ENCODE measurements around the gene RD3L. TPM values are rescaled to one million over a fixed set of nuclear protein-coding genes. Genes with fewer than 3 reads are reported as not detected.

Gene RD3L
- total and polyA plus RNA-seq, 2 of the 4 experiments (the other 2 are of a cell fraction) = not detected

- H4K8ac ChIP-seq (ENCODE audit: low read depth in 2 of 2, low read length in 2 of 2) = no peak overlapping the region
- H3K9me3 ChIP-seq (ENCODE audit: control insufficient read depth, insufficient read depth, low read length) = no peaks in the 10 kb centered on the region
- no peak overlapping the region for H4K5ac ChIP-seq (ENCODE audit: low read depth, low read length)
- TF ChIP-seq RAD21 (IDR thresholded peaks at IDR 0.05; ENCODE audit: low read length) (no peak), MAFK (IDR thresholded peaks at IDR 0.05; ENCODE audit: low read depth, low read length) (no peak), MXI1 (IDR thresholded peaks at IDR 0.05; ENCODE audit: borderline replicate concordance, low read depth, low read length) (no peak)
- H3K36me3 ChIP-seq (ENCODE audit: control insufficient read depth, insufficient read depth, low read length) = no peaks in the 10 kb centered on the region
- no peaks in the 10 kb centered on the region for H3K9me1 ChIP-seq (ENCODE audit: insufficient read depth, low read length)
- no peak overlapping the region for H2AK9ac ChIP-seq (replicated peaks; ENCODE audit: low read depth, low read length, poor library complexity)
- H2BK5ac ChIP-seq (ENCODE audit: low read depth, low read length, poor library complexity, severe bottlenecking) = no peak overlapping the region
- ChIA-PET CTCF (interaction anchor here (0.6 to 1.1 kb wide), 2 partner anchors 9 to 74 kb away, joined by 3 to 4 read pairs; no protein-coding TSS in a partner anchor), POLR2A (ENCODE audit: unreplicated experiment) (no interaction called here)
- H2BK15ac ChIP-seq (ENCODE audit: low read depth, low read length) = no peak overlapping the region
- H4K91ac ChIP-seq (ENCODE audit: insufficient read depth, low read depth, low read length) = no peak overlapping the region
- H2BK20ac ChIP-seq (ENCODE audit: low read depth, low read length) = no peak overlapping the region
- H3K23ac ChIP-seq (ENCODE audit: low read depth, low read length) = no peak overlapping the region
- ATAC-seq (ENCODE audit: low read depth) (no peak), DNase-seq (no peak)
- peaks cover under 1% of the 10 kb centered on the region; the same call in 1 of the 2 replicates for H3K27me3 ChIP-seq (ENCODE audit: control insufficient read depth, insufficient read depth, low read length)
- WGBS, 2 experiments (ENCODE audit: extremely low coverage in 2 of 2, insufficient read length in 1 of 2) = 82% methylated on average over 11 of the region's 18 CpGs; no CpG with 5 or more reads in 1 of the 2 experiments
- H3K4me3 ChIP-seq (ENCODE audit: insufficient read depth, low read depth, low read length) = no peak overlapping the region
- no peak overlapping the region for H3K4ac ChIP-seq (ENCODE audit: low read depth, low read length)
- in situ Hi-C loops (cut with MboI; ENCODE audit: low sequenced_read_pairs) (no loop called here), intact Hi-C loops (cut with micrococcal nuclease) (no loop called here), dilution Hi-C loops (cut with HindIII; ENCODE audit: low sequenced_read_pairs, unreplicated experiment) (no loop called here)
- no peaks in the 10 kb centered on the region for H3K79me1 ChIP-seq (ENCODE audit: low read depth in 1 of 2, low read length in 2 of 2)
- no TSS peak for BruUV-seq (replicated peaks)
- no peak overlapping the region for H2AK5ac ChIP-seq (ENCODE audit: low read depth, low read length)
- no peaks in the 10 kb centered on the region for H4K20me1 ChIP-seq (ENCODE audit: insufficient read depth, low read length)
- H2BK120ac ChIP-seq (ENCODE audit: low read depth, low read length) = no peak overlapping the region
- no peak overlapping the region for H3K18ac ChIP-seq (ENCODE audit: low read depth, low read length)
- H3K27ac ChIP-seq (ENCODE audit: insufficient read depth, low read length) = no peak overlapping the region
- H3K4me2 ChIP-seq (ENCODE audit: low read depth, low read length) = no peak overlapping the region
- no peaks in the 10 kb centered on the region; the same call in 1 of the 2 replicates for H3K4me1 ChIP-seq (ENCODE audit: control insufficient read depth, insufficient read depth, low read length)
- H3K14ac ChIP-seq (replicated peaks; ENCODE audit: low read depth, low read length) = no peak overlapping the region
- H2AFZ ChIP-seq (replicated peaks; ENCODE audit: low read length, poor library complexity) = no peak overlapping the region
- H3K9ac ChIP-seq (ENCODE audit: low read depth, low read length) = no peak overlapping the region
- no peak overlapping the region for H3K56ac ChIP-seq (ENCODE audit: extremely low read depth, insufficient read depth, low read length)
Observed at GRCh38 chr14:103890821-103891666, 51.3 kb downstream of the RD3L start.

Other genes with a start within 250 kb of the RD3L start
- 7.5 and 8.1 TPM in 2 replicates for gene XRCC3, start 227.1 kb downstream of the RD3L start, total RNA-seq (2012; rRNA removed)
- 9.0 and 9.5 TPM in 2 replicates for gene XRCC3, start 227.1 kb downstream of the RD3L start, polyA plus RNA-seq (2012; rRNA removed)
- gene ZFYVE21, start 226.7 kb downstream of the RD3L start, total RNA-seq (2012; rRNA removed) = 41.2 and 41.4 TPM in 2 replicates
- 89.2 and 93.4 TPM in 2 replicates for gene ZFYVE21, start 226.7 kb downstream of the RD3L start, polyA plus RNA-seq (2012; rRNA removed)
- 1.6 and 2.2 TPM in 2 replicates for gene PPP1R13B, start 95.0 kb downstream of the RD3L start, total RNA-seq (2012; rRNA removed)
- 2.8 and 3.7 TPM in 2 replicates for gene PPP1R13B, start 95.0 kb downstream of the RD3L start, polyA plus RNA-seq (2012; rRNA removed)
- gene TDRD9, start 14.1 kb downstream of the RD3L start, total RNA-seq (2012; rRNA removed) = under 0.01 and 0.18 TPM in 2 replicates
- 0.07 and 0.09 TPM in 2 replicates for gene TDRD9, start 14.1 kb downstream of the RD3L start, polyA plus RNA-seq (2012; rRNA removed)
- not detected in 2 replicates for gene ASPG, start 143.2 kb upstream of the RD3L start, total RNA-seq (2012; rRNA removed)
- gene ASPG, start 143.2 kb upstream of the RD3L start, polyA plus RNA-seq (2012; rRNA removed) = not detected in 2 replicates
- not detected in 2 replicates for gene KIF26A, start 196.1 kb upstream of the RD3L start, total RNA-seq (2012; rRNA removed)
- 0.03 TPM in 1 of 2 replicates, not detected in the other for gene KIF26A, start 196.1 kb upstream of the RD3L start, polyA plus RNA-seq (2012; rRNA removed)